GM12891 (cell line): ENCODE measurements around the gene HS6ST2.

Experiments
- PAX5 ChIP-seq: IDR thresholded peaks from 2 replicates; pipeline ENCODE4 v1.6.1; 2011; ENCODE audit warnings: low read length, moderate library complexity, mild to moderate bottlenecking; ENCODE audit not compliant: insufficient read depth, severe bottlenecking
- POLR2A ChIP-seq: IDR thresholded peaks from 2 replicates; pipeline ENCODE4 v1.6.1; 2011; ENCODE audit warnings: low read depth, low read length, control low read depth
- POLR2AphosphoS5 ChIP-seq: IDR thresholded peaks from 2 replicates; pipeline ENCODE4 v1.6.1; 2011; ENCODE audit warnings: low read depth, low read length, control low read depth
- SPI1 ChIP-seq: IDR thresholded peaks from 2 replicates; pipeline ENCODE4 v1.6.1; 2011; ENCODE audit warnings: low read depth, low read length, control low read depth
- TAF1 ChIP-seq: IDR thresholded peaks from 2 replicates; pipeline ENCODE4 v1.6.1; 2011; ENCODE audit warnings: low read depth, low read length, control low read depth

GRCh38 chrX:132842460-132843238, 115.8 kb downstream of the HS6ST2 start:
- no peak for TF ChIP-seq POLR2A
- TF ChIP-seq SPI1 = no peak
- no peak for TF ChIP-seq POLR2AphosphoS5
- TF ChIP-seq TAF1 = no peak
- TF ChIP-seq PAX5 = no peak
